NCI-H748 (cell line): ENCODE data around the gene CMPK2.
A peak's percentile ranks its signal among the peaks of the same experiment; 100 is the strongest.
"Not testable (repeated sequence)": the region's sequence is repeated elsewhere in the genome, so short reads cannot be mapped to it uniquely, and the experiment has no call there.

ENCODE experiments used
- DNase-seq: peaks from one replicate; lab custom pipeline; 2025; ENCODE audit not compliant: unreplicated experiment; lab: John Stamatoyannopoulos, UW

CMPK2 gene

DNA sequence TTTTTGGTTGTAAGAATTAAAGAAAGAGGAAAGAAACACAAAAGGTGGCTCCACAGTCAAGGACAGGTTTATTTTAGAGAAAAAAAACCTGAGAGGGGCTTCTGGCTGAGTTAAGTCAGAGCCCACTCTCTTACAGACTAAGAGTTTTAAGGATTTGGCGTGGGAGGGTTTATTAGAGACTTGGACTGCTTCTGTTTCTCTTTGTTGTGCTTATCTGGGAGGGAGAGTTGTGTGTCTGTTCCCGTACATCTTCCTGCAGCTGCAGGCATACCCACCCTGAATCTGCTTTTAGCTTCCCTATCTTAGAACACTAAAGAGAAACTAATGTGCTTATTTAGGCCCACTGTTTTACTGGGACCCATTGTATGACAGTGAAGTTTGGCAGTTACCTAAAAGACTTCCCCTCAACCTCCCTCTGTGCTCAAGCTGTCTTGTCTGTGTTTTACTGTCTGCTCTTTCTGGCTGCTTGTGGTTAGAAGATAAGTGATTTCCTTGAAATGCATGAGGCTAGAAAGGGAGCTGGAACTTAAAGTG lies 14.6 kb upstream of the CMPK2 start:
- no peak for DNase-seq

DNA sequence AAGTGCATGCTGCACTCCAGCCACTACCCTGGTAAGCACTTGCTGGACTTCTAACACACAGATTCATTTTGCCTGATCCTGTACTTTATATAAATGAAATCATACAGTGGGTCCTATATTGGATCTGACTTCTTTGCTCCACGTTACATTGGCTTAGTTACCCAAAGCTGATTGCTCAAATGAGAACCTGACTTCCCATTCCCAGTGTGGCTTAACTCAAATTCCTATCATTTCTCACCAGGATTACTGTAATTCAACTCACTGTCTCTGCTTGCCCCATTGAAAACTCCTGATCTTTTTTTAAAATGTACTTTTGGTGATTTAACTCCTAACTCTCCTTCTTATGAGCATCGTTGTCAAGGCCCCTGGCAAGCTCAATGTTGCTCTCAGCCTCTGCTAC lies 13.3 kb upstream of the CMPK2 start:
- DNase-seq, result no peak

DNA sequence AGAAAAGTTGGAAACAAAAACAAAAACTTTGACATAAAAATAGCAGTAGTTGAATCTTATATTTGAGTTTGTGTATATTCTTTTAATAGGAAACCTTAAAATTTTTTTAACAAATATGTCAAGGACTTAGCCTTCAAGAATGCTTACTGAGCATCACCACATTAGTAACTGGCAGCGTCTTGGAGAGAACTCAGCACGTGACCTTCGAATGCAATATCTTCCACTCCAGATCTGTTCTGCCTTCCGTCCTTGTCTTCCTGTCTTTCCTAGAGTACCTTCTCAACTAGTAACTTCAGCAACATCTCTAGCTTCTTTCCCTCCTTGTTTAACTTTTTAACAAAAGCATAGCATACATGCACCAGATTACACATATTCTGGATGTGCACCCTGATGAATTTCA lies 12.8 kb upstream of the CMPK2 start:
- no peak for DNase-seq

- peak; percentile 45 for DNase-seq
Observed at GRCh38 chr2:6877402-6878304, 11.9 kb upstream of the CMPK2 start, which contains the start of gene RSAD2. TSS of gene RSAD2 (plus strand) at chr2:6877777. CDS start at chr2:6877801, 24 bp downstream.

DNA sequence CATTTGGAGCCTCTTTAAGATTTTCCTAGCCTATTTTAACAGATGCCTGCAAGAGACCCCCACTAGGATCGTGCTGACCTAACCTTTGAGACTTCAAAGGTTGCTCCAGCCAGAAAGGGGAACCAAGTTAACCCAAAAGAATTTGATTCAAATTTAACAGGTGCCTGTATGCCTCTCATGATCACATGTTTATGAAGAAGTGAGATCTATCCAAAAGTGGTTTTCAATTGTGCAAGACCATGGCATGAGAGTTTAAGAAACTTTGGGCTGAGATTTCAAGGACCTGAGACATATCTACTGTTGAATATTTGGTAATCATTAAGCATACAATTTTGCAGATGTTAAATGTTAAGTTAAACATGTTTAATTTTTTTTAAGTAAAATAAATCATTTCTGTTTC lies 10.6 kb upstream of the CMPK2 start:
- no peak for DNase-seq

DNA sequence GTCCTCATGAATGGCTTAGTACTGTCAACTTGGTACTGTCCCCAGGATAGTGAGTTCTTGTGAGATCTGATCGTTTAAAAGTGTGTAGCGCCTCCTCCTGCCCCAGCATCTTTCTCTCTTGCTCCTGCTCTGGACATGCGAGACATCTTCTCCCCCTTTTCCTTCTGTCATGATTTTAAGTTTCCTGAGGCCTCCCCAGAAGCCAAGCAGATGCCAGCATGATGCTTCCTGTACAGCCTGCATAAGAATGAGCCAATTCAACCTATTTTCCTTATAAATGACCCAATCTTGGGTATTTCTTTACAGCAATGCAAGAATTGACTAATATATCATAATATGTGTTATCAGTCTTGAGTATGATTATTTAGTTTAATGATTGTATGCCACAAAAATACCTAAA lies 8.3 kb upstream of the CMPK2 start:
- no peak for DNase-seq

DNA sequence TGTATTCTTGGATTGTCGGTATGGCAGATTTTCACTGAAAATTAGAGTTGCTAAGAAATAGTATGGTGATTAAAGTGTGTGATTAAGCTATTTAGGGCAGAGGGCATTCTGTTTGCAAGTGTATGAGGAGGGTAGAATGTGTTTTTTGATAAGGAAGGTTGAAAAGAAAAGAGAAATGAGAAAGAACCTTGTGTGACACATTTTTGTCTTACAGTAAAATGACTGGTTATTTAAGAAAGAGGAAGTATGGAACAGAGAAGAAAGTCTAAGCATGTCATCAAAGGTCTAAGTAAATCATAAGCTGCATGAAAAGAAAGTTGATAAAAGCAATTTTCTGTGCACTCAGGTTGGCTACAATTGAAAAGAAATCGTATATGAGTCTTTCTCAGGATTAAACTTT lies 6.7 kb upstream of the CMPK2 start:
- no peak for DNase-seq

DNA sequence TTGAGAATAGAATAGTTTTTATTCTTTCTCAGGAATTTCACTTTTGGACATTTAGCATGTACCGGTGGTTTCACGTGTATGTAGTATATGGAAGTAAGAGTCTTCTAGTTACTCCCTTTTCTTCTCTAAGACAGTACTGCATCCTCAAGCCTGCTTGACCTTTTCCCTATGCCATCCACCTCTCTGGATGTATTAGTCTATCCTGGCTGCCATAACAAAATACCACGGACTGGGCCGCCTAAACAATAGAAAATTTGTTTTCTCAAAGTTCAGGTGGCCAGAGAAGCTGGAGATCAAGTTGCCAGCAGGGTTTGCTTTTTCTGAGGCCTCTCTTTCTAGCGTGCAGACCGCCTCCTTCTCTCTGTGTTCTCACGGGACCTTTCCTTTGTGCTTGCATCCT lies 1.3 kb upstream of the CMPK2 start:
- DNase-seq, result no peak

DNA sequence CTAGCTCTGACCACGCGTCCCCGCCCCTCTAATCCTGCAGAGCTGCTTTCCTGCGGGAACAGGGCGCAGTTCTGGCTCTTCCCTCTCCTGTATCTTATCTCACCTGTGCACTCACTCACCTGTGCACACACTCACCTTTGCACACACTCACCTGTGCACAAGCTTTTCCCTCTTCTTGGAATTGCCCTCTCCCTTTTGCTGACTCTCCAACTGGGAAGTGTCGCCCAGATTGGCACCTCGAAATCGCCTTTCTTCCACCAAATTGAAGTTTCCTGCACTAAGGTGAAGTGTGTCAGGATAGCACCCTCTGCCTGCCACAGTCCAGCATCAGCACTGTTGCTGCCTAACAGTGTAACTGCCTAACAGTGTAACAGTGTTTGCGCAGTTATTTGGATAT lies 566 bp upstream of the CMPK2 start:
- DNase-seq, result peak; percentile 80

DNA sequence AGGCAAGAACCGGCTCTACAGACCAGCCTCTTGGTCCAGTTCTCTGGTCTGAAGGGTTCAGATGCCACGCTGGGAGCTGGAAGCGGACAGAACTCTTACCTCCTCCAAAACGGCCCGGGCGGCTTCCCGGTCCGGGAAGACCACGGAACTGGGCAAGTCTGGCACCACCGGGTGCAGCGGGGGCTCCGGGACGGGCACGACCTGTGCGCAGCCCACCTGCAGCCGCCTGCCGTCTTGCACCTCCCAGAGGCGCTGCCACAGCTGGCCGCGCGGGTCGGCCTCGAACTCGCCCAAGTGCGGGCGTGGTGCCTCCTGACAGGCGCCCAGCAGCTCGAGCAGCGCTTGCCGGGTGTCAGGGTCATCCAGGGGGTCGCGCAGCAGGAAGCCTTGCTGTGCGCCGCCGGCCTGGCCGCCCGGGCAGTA lies 773 bp downstream of the CMPK2 start:
- no peak for DNase-seq

DNA sequence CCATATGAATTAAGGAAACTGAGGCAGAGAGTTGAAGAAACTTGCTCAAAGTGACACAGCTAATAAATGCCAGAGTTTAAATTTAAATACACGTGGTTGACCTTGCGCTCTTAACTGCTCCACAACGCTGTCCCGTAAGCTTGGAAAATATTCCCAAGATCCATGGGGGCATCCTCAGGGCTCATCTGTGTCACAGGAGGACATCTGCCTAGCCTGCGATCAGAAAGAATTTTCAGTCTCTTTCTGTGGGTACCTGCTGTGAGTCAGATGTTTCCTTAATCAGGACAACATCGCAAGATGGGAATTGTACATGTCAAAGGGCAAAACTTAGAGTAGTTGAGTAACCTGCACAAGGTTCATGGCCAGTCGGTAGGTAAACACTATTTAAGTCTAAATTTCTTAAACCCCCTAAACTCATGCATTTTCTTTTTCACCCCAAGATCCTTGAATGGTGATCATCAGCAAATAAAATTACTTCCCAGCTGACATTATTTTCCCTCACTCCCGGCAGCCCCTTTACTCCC lies 1.4 kb downstream of the CMPK2 start:
- no peak for DNase-seq

DNA sequence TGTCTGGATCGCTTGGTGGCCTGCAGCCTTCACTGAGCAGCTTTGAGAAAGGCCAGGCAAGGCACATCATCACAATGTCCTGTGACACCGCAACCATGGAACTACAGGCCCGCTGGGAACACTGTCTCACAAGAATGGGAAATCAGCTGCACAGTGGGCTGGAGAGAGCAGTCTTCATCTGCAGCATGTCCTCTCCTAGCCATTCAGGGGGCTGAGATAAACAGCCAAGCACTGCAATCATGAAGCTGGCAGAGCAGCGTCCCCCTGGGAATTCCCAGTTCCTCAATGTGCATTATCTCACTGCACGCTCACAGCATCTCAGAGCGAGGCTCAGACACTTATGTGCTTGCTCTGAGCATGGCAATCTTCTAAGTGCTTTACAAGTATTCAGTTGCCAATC lies 1.9 kb downstream of the CMPK2 start:
- no peak for DNase-seq

DNA sequence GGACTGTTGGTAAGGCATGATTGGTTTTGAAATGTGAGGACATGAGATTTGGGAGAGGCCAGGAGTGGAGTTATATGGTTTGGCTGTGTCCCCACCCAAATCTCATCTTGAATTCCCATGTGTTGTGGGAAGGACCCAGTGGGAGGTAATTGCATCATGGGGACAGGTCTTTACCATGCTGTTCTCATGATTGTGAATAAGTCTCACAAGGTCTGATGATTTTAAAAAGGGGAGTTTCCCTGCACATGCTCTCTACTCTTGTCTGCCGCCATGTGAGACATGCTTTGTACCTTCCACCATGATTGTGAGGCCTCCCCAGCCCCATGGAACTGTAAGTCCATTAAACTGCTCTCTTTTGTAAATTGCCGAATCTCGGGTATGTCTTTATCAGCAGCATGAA lies 5.4 kb downstream of the CMPK2 start:
- DNase-seq, result no peak

DNA sequence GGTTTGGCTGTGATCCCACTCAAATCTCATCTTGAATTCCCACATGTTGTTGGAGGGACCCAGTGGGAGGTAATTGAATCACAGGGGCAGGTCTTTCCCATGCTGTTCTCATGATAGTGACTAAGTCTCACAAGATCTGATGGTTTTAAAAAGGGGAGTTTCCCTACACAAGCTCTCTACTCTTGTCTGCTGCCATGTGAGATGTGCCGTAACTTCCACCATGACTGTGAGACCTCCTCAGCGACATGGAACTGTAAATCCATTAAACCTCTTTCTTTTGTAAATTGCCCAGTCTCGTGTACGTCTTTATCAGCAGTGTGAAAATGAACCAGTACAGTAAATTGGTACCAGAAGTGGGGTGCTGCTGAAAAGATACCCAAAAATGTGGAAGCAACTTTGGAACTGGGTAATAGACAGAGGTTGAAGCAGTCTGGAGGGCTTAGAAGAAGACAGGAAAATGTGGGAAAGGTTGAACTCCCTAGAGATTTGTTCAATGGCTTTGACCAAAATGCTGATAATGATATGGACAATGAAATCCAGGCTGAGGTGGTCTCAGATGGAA lies 7.2 kb downstream of the CMPK2 start:
- DNase-seq, result not testable (repeated sequence)

GRCh38 chr2:6856548-6856920 lies 9.2 kb downstream of the CMPK2 start:
- DNase-seq, result no peak

DNA sequence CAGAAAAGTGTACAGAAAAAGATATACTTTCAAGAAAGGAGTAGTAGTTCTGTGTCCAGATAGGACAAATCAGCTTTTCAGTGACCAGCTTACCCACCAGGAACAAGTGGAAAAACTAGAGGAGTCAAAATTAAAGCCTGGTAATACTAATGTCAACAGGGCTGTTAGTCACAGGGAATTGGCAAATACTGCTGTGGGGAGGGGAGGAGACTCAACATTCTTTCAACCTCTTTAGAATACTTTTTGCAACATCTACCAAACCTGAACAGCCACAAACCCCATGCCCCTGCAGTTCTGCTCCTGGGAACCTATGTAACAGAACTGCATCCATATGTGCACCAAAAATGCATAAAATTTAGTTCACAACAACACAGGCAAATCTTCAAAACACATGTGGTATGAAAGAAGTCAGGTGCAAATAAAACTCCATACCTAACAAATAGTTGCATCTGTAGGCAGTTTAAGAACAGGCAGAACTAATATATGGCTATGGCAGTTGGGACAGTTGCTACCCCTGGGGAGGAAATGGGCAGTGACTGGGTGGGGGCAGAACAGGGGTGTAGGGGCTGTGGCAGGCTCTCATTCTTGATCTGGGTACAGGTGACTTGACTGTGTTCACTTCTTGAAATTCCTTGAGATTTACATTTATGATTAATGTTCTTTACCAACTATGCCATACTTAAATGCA lies 9.7 kb downstream of the CMPK2 start:
- no peak for DNase-seq

DNA sequence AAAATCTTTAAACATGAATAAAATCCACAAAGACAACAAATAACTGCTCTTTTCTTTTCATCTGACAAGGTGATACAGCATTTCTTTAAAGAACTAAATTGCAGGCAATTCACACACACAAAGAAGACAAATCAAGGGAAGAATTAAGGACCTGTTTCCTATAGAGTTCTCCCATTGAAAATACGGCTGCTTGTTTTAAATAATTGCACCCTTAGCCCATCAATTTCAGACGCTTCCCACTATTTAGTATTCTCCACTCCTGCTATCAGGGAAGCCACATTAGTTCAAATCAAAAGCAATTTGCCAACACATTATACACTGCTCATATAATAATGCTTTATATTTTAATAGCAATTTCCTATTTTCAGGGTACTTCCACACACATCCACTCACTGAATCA lies 11.3 kb downstream of the CMPK2 start:
- peak; percentile 77 for DNase-seq

DNA sequence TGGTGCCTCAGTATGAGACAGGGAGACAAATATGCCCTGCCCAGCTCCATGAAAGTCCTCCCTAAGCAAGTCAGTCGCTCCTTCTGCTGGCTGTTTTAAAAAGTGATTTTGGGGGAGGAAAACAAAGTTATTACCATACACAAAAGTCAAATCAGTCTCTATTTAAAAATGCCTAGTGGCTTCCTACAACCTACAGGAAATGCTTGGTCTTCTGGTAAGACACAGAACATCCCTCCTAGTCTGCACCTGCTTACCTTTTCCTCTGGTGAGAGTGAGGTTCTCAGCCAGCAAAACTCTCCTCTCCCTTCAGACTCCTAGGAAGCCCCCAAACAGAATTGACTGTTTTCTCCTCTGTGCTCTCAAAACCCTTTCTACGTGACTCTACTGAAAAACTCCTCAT lies 13.5 kb downstream of the CMPK2 start:
- DNase-seq, result no peak

GRCh38 chr2:6846967-6847681 lies 18.6 kb downstream of the CMPK2 start:
- no peak for DNase-seq

GRCh38 chr2:6846540-6846939 lies 19.2 kb downstream of the CMPK2 start:
- no peak for DNase-seq

DNA sequence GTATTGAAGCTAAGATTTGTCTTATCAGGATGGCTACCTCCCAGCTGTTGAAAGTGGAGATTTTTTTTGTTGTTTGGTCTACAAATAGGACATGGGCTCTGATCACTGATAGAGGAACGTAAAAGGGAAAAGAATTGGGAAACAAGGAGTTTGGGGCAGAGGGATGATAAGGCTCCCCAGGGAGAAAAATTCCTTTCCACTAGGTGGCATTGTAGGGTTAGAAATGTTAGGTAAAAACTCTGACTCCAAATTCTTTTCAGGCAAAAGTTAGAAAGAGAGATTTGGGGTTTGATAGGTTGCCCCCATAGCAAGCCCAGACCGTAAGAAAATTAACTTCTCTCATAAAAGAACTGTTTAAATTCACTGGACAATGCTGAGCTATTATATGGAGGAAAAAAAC lies 19.8 kb downstream of the CMPK2 start:
- no peak for DNase-seq
